ENCODE results near the gene GOLGA8K.
"Not testable (repeated sequence)": the region's sequence is repeated elsewhere in the genome, so short reads cannot be mapped to it uniquely, and the experiment has no call there.

The GOLGA8K gene

DNA sequence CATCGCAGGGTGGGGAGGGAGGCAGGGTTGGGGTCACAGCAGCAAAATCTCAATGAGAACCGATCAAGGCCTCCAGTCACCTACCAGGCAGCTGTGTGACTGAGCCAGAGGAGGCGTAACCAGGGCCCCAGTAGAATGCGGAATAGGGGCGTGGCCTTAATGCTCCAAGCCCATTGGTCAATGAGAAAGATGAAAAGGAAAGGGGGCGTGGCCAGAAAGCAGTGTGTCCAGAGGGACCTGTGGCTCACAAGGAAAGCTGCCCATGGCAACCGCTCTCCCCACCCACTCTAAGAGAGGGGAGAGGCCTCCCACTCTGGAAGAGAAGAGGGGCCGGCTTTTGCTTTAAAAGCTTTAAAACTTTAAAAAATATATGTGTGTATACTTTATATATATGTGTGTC lies at the start of gene GOLGA8K:
GOLGA8K (minus strand) TSS at position 101 of the 400 bp plus-strand sequence; CDS start at position 3, 98 bp downstream.
- DNase-seq (ENCODE audit: low spot score): not testable (repeated sequence)

DNA sequence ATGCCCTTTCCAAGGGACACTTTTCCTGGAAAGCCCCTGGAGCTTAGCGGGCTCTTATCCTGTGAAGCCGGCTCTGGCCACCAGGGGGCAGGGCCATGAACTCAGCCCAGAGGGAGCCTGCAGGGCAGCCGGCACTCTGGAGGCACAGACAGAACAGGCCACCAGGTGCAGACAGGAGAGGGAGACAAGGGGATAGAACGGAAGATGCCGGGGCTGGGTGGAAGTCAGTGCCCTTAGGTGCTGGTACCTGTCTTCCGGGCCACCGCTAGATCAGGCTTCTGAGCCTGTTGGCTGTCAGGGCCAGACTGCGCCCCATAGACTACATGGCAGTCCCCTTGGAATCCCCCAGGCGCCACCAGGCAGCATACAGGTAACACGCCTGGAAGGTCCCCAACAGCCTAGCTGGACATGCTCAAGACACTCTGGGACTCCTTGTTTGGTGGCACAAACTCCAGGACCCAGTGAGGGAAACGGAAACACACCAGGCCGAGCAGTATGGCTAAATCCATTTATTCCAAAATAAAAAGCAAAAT lies 37.4 kb upstream of the GOLGA8K start:
- DNase-seq (ENCODE audit: low spot score): not testable (repeated sequence)

DNA sequence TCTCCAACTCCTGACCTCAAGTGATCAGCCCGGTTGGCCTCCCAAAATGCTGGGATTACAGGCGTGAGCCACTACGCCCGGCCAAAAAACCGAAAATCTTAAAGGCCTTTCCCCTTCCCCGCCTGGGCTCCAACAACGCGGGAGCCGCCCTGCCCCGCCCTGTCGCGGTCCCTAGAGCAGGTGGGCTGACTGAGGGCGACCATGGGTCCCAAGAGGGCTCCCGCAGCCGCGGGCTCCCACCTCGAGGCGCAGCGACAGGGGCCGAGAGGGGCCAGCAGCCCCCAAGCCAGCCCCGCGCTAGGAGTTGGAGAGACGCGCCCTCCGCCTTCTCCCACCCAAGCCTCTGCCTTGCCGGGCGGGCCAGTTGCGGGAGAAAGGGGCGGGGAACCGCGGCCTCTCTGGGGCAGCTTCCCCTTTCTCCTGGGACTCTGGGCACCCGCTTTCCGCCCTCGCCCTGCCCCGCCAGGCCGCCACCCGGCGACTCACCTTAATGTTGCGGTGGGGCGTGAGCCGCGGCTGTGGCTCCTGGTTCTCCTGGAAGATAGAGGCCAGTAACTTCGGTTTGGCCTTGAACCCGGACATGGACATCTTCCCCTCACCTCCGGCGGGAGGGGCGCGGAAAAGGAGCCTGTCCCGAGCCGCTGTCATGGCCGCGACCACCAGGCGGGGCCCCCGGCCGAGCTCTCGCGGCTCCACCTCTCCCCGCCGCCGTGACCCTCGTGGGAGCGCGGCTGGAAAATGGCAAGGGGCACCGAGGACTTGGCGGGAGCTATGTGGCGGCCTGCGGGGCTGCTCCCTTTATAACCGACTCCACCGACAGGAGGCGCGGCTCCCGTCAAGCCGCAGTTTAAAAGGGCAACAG lies 31.2 kb upstream of the GOLGA8K start:
- DNase-seq (ENCODE audit: low spot score): not testable (repeated sequence)

- DNase-seq (ENCODE audit: low spot score): not testable (repeated sequence)
Measured at GRCh38 chr15:32427635-32428034, 24.5 kb upstream of the GOLGA8K start.

GRCh38 chr15:32426511-32426910 lies 23.4 kb upstream of the GOLGA8K start:
- DNase-seq (ENCODE audit: low spot score): not testable (repeated sequence)

GRCh38 chr15:32407903-32408302 lies 4.8 kb upstream of the GOLGA8K start:
- DNase-seq (ENCODE audit: low spot score): not testable (repeated sequence)

DNA sequence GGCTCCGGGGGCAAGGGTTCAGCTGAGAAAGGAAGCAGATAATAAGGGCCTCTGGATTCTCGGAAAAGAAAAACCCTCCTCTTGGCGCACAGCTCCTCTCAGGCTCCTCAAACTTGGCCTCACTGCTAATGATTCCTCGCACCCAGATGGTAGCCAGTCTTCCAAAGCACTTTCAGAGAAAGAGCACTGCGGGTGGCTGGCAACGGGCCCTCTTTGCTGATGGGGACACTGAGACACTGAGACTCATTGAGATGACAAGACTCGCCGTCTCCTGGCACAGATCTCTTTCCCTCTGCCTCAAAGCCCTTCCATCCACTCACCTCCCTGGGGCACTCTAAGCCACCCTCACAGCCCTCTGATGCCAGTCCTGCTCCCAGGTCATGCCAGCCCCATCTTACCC lies 6.6 kb downstream of the GOLGA8K start:
- DNase-seq (ENCODE audit: low spot score): not testable (repeated sequence)

DNA sequence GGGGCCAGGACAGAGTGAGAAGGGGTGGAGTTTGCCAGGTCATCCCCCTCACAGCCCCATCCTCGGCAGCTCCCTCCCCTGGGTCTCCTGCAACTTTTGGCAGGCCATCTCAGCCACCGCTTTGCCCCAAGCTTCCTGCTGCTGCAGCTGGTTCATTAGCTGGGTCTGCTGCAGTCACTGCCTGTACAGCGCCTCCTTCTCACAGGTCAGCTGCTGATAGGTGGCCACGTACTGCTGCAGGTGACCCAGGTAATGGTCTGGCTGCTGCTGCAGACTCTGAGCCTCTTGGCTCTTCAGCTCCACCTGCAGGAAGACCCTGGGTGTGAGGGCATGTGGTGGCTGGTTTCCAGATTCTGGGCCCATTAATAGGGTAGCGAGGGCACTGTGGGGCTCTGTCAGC lies 8.3 kb downstream of the GOLGA8K start:
- DNase-seq (ENCODE audit: low spot score): not testable (repeated sequence)

- not testable (repeated sequence) for DNase-seq (ENCODE audit: low spot score)
Measured at GRCh38 chr15:32388050-32388648, 14.9 kb downstream of the GOLGA8K start.

GRCh38 chr15:32385823-32386495 lies 17.1 kb downstream of the GOLGA8K start:
- not testable (repeated sequence) for DNase-seq (ENCODE audit: low spot score)

DNA sequence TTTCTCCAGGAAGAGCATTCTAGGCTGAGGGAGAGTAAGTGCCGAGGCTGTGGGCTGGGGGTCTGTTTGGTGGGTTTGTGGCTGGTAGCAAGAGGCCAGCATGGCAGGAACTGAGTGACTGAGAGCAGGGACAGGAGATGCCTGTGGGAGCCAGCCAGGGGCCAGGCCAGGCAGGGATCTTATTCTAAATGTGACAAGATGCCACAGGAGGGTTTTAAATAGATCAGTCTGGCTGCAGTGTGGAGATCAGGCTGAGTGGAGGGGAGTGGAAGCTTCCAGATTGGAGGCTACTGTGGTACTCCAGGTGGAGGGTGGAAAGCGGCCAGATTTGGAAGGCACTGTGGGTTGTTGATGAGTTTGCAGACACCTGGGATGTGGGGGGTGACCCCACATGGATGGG lies 28.9 kb downstream of the GOLGA8K start:
- not testable (repeated sequence) for DNase-seq (ENCODE audit: low spot score)

- not testable (repeated sequence) for DNase-seq (ENCODE audit: low spot score)
Measured at GRCh38 chr15:32373707-32374106, 29.4 kb downstream of the GOLGA8K start.

DNA sequence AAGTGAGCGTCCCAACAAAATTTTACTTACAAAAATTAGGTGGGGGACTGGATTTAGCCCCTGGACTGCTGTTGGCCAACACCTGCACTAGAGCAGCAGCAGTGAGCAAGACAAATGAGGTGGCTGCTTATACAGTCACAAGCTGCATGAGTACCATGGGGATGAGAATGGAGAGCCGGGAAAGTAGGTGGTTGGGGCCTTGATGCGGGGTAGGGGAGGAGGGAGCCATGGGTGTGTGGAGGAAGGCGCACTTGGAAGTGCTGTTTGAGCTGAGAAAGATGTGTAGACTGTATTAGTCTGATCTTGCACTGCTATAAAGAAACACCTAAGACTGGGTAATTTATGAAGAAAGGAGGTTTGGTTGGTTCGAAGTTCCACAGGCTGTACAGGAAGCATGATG lies 31.0 kb downstream of the GOLGA8K start:
- not testable (repeated sequence) for DNase-seq (ENCODE audit: low spot score)

GRCh38 chr15:32370526-32370925 lies 32.6 kb downstream of the GOLGA8K start:
- DNase-seq (ENCODE audit: low spot score): not testable (repeated sequence)

GRCh38 chr15:32370064-32370463 lies 33.0 kb downstream of the GOLGA8K start:
- not testable (repeated sequence) for DNase-seq (ENCODE audit: low spot score)

GRCh38 chr15:32366492-32366891 lies 36.6 kb downstream of the GOLGA8K start:
- DNase-seq (ENCODE audit: low spot score): not testable (repeated sequence)

DNA sequence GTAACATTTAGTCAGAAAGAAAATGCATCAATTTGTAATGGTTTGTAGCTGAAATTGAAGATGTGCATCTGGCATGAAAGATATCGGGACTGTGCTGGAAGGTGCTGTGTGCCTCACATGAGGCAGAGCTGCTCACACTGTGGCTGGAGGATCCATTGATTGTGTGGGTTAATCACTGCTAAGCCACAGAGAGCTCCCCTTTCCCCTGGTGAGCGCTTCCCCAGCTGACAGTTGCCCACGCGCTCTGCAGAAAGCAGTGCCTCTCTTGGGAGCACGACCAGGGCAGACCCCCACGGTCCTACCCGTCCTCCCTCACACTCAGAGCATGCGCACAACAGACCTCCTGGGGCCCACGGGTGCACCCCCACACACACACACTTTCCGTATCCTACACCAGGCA lies 37.1 kb downstream of the GOLGA8K start:
- DNase-seq (ENCODE audit: low spot score): not testable (repeated sequence)

- DNase-seq (ENCODE audit: low spot score): not testable (repeated sequence)
Measured at GRCh38 chr15:32364944-32365343, 38.1 kb downstream of the GOLGA8K start.

GRCh38 chr15:32363449-32363848 lies 39.6 kb downstream of the GOLGA8K start:
- DNase-seq (ENCODE audit: low spot score): not testable (repeated sequence)

GRCh38 chr15:32361662-32362061 lies 41.4 kb downstream of the GOLGA8K start:
- not testable (repeated sequence) for DNase-seq (ENCODE audit: low spot score)

- not testable (repeated sequence) for DNase-seq (ENCODE audit: low spot score)
Measured at GRCh38 chr15:32358462-32358861, 44.6 kb downstream of the GOLGA8K start.

- not testable (repeated sequence) for DNase-seq (ENCODE audit: low spot score)
Measured at GRCh38 chr15:32356909-32357308, 46.2 kb downstream of the GOLGA8K start.

All from RKO (cell line).